Right lobe of liver (tissue), 6 donors: ENCODE data around the gene FBXL17. TPM values are rescaled to one million over a fixed set of nuclear protein-coding genes. Genes with fewer than 3 reads are reported as not detected.

Experiments used
- ATAC-seq, 4 donors: fragments of 200-7000 bp; cut with Tn5 transposase; one replicate each; pipeline ENCODE4 v1.9.1; 2020; ENCODE audit warnings: mild to moderate bottlenecking in 4 of 4, moderate library complexity in 4 of 4
- DNase-seq, 3 donors: peaks; one replicate each; pipeline ENCODE4 v3.0.0-alpha.2; 2020
- H3K27ac ChIP-seq, 3 donors: fragments of 200-600 bp; one replicate each; pipeline ENCODE4 v1.8.0; 2022
- H3K27me3 ChIP-seq, 2 donors: fragments of 200-600 bp; one replicate each; pipeline ENCODE4 v1.8.0; 2022
- H3K36me3 ChIP-seq, 4 donors: fragments of 200-600 bp; sonication (generic) in 1 of 4; one replicate each; pipeline versions ENCODE4 v1.5.1 to v1.8.0; 2017 to 2022; ENCODE audit warnings: control low read depth in 1 of 4
- H3K4me1 ChIP-seq, 4 donors: fragments of 200-600 bp; sonication (generic) in 1 of 4; one replicate each; pipeline versions ENCODE4 v1.5.1 to v1.8.0; 2017 to 2022; ENCODE audit warnings: control low read depth in 1 of 4
- H3K4me3 ChIP-seq, 3 donors: fragments of 200-600 bp; one replicate each; pipeline ENCODE4 v1.8.0; 2022
- H3K9me3 ChIP-seq, 4 donors: fragments of 200-600 bp; sonication (generic) in 1 of 4; one replicate each; pipeline versions ENCODE4 v1.5.1 to v1.8.0; 2017 to 2022; ENCODE audit warnings: control low read depth in 1 of 4
- POLR2A ChIP-seq: fragments of 450-650 bp; IDR thresholded peaks from one replicate; pipeline ENCODE4 v1.6.1; 2017; ENCODE audit warnings: antibody characterized with exemption, mild to moderate bottlenecking
- WGBS: methylation state at CpG from one replicate; pipeline ENCODE4 v1.1.6; 2018; ENCODE audit warnings: low coverage, low lambda C conversion rate; ENCODE audit not compliant: insufficient coverage; ENCODE audit errors: missing lambda C conversion rate; 5-methylcytosine and 5-hydroxymethylcytosine counted together
- intact Hi-C, 2 donors: fragments of 100-400 bp; cut with DNase I; formaldehyde crosslinking; loops; one replicate each; pipeline versions ENCODE4 v1.11.2 to v1.14.1; 2022
- total RNA-seq, 6 experiments: library from RNA; depleted of rRNA in 2 of 6; stranded (reverse); fragments of >200 nt in 2 of 6; fragmentation: NEBNext Ultra II Directional in 3 of 6; extraction: Animal tissue kit (Norgen Biotek cat#: 25700) in 3 of 6; gene quantifications; one replicate each; pipeline versions ENCODE4 v1.1.0 to v1.2.4, GENCODE V29; 2016 to 2023
- TF ChIP-seq, protein P1 (sequence below), 4 donors: fragments of 200-600 bp in 3 of 4; fragments of 450-650 bp in 1 of 4; IDR thresholded peaks; one replicate each; pipeline versions ENCODE4 v1.5.1 to v1.8.0; 2016 to 2022; ENCODE audit warnings: antibody characterized with exemption in 4 of 4, mild to moderate bottlenecking in 2 of 4
- donor health status: DM: no; HTN: yes; CAD: no.
- donor health status: DM: no; HTN: no; CAD: no.
- donor health status: DM: no; HTN: no; CAD: no.
- donor health status: DM: no; HTN: yes; CAD: no.
- donor health status: DM: no; HTN: yes; CAD: no.

FBXL17 gene
- total RNA-seq, 6 experiments from 2014 or later = 7.7 to 10.6 (median 9.1) TPM

DNA sequence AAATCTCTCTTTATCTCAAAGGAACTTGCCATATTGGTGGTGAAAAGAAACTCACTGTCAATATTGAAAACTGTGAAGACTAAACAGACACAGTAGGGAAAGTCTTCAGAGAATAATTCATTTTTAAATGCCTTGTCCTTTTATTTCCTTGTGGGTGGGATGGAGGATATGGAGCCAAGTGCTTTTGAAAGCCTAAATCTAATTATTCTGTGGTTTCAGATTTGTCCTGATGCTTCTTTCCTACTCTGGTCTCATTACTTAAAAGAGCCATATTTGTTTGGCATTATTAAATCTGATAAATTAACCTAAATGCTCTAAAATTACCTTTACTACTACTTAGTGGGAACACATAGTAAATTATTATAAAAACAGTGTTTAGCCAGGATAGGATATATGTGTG lies 452.8 kb downstream of the FBXL17 start:
- Histone ChIP-seq H3K27ac (no peak overlapping the region), H3K4me1 (peaks cover 0 to 2% (median 0%) of the 10 kb centered on the region in 4 donors), H3K4me3 (no peak overlapping the region), H3K27me3 (no peaks in the 10 kb centered on the region), H3K9me3 (no peaks in the 10 kb centered on the region), H3K36me3 (no peaks in the 10 kb centered on the region)
- ATAC-seq (no peak), DNase-seq (no peak)
- TF ChIP-seq POLR2A = no peak
- TF ChIP-seq, protein P1, sequence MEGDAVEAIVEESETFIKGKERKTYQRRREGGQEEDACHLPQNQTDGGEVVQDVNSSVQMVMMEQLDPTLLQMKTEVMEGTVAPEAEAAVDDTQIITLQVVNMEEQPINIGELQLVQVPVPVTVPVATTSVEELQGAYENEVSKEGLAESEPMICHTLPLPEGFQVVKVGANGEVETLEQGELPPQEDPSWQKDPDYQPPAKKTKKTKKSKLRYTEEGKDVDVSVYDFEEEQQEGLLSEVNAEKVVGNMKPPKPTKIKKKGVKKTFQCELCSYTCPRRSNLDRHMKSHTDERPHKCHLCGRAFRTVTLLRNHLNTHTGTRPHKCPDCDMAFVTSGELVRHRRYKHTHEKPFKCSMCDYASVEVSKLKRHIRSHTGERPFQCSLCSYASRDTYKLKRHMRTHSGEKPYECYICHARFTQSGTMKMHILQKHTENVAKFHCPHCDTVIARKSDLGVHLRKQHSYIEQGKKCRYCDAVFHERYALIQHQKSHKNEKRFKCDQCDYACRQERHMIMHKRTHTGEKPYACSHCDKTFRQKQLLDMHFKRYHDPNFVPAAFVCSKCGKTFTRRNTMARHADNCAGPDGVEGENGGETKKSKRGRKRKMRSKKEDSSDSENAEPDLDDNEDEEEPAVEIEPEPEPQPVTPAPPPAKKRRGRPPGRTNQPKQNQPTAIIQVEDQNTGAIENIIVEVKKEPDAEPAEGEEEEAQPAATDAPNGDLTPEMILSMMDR (IDR thresholded peaks at IDR 0.05) = no peak
- intact Hi-C loops = no loop called here

DNA sequence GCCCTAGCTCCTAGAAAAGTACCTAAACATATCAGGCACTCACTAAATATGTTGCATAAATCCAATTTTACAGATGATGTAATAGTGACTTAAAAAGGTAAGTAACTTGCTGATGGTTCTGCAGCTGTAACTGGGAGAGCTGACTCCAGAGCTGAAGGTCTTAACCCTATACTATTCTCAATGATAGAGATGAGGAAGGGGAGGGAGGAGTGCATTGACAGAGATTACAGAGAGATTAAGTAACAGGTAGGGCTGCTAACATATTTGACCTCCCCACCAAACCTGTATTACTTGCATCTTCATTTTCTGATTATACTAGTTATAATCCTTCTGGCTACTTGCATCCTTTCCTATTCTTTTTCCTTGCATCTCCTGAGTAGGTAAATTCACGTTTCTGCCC lies 455.8 kb downstream of the FBXL17 start:
- DNase-seq (no peak), ATAC-seq (no peak)
- Histone ChIP-seq H3K4me1 (peaks cover 0 to 2% (median 0%) of the 10 kb centered on the region in 4 donors), H3K27me3 (no peaks in the 10 kb centered on the region), H3K36me3 (no peaks in the 10 kb centered on the region), H3K27ac (no peak overlapping the region), H3K9me3 (no peaks in the 10 kb centered on the region), H3K4me3 (no peak overlapping the region)
- TF ChIP-seq, protein P1 (IDR thresholded peaks at IDR 0.05) = no peak
- TF ChIP-seq POLR2A = no peak
- WGBS = 70% methylated on average over 1 of the region's 1 CpG
- intact Hi-C loops = no loop called here

DNA sequence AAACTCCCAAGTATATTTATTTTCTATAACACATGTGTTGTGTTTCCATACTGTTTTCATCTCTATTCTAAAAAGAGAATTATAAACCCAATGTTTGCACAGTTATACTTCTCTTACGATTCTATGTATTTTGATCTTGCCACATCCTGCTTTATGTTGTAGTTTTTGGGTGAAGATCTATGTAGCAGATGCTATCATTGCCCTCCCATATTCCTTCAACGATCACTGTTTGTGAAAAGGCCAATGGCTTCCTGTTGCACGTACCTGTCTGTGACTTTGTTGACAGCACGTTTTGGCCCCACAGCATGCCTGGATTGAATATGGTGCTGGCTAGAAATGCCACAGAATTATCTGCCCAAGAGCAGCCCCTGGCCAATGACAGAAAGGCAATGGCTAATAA lies 456.7 kb downstream of the FBXL17 start:
- Histone ChIP-seq H3K36me3 (no peaks in the 10 kb centered on the region), H3K9me3 (no peaks in the 10 kb centered on the region), H3K27me3 (no peaks in the 10 kb centered on the region), H3K4me1 (peaks cover 0 to 2% (median 0%) of the 10 kb centered on the region in 4 donors), H3K4me3 (no peak overlapping the region), H3K27ac (no peak overlapping the region)
- TF ChIP-seq, protein P1 (IDR thresholded peaks at IDR 0.05) = no peak
- TF ChIP-seq POLR2A = no peak
- intact Hi-C loops = no loop called here
- 75% methylated on average over 3 of the region's 4 CpGs for WGBS
- ATAC-seq (no peak), DNase-seq (no peak)

GRCh38 chr5:107919969-107920368 lies 461.9 kb downstream of the FBXL17 start:
- no peaks in the 10 kb centered on the region for H3K9me3 ChIP-seq
- intact Hi-C loops = no loop called here
- H3K4me3 ChIP-seq = no peak overlapping the region
- no peaks in the 10 kb centered on the region for H3K27me3 ChIP-seq
- WGBS = 68% methylated on average over 6 of the region's 6 CpGs
- DNase-seq = no peak
- no peaks in the 10 kb centered on the region for H3K36me3 ChIP-seq
- ATAC-seq = no peak
- no peak overlapping the region for H3K27ac ChIP-seq
- TF ChIP-seq, protein P1 (IDR thresholded peaks at IDR 0.05) = no peak
- TF ChIP-seq POLR2A = no peak
- H3K4me1 ChIP-seq = peaks cover 0 to 23% (median 7%) of the 10 kb centered on the region in 4 donors

DNA sequence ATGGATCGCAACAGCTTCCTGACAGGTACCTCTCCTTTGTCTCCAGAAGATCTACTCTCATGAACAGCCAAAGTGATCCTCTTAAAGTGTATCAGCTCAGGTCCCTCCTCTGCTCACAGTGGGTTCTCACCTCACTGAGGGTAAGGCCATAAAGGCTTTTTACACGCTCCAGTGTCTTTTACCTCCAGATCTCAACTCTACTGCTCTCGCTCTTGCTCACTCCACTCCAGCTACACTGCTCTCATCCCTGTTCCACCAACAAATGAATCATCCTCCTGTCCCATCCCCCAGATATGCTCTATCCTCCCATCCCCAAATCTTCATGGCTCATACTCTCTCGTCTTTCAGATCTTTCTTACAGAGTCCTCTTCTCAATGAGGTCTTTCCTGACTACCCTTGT lies 462.5 kb downstream of the FBXL17 start:
- H3K27me3 ChIP-seq = no peaks in the 10 kb centered on the region
- intact Hi-C loops = no loop called here
- no peaks in the 10 kb centered on the region for H3K36me3 ChIP-seq
- no peak for ATAC-seq
- no peaks in the 10 kb centered on the region for H3K9me3 ChIP-seq
- no peak for DNase-seq
- no peak for TF ChIP-seq POLR2A
- TF ChIP-seq, protein P1 (IDR thresholded peaks at IDR 0.05) = no peak
- 96% methylated on average over 3 of the region's 4 CpGs for WGBS
- H3K4me1 ChIP-seq = peaks cover 0 to 23% (median 7%) of the 10 kb centered on the region in 4 donors
- no peak overlapping the region for H3K4me3 ChIP-seq
- no peak overlapping the region for H3K27ac ChIP-seq
